ENCODE data around the gene TTC7B.

TTC7B gene

DNA sequence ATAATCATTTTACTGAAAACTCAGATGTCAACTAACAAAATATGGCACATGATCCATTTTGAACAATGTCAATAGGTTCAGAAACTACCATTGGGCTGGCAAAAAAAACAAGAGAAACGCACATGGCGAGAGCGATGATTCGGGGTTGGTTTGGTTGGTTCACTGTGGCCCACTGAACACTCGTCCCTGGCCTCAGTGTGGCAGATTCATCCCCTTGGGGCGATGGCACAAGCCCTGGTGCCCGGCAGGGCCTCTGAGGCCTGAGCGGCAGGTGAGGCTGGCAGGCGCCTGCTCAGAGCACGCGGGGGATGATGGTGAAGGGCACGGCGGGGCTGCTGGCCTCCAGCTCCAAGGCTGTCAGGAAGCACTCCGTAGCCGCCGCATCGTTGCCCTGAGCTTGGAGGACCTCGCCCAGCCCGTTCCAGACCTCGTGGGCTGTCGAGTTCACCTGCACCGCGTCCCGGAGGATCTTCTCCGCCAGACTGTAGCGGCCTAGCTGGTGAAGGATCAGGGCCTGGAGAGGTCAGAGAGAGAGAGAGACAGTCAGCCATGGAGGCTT, 275.1 kb downstream of the TTC7B start:
- H3K79me2 ChIP-seq (ENCODE audit: insufficient read depth, low read length) = no peaks in the 10 kb centered on the region
- H3K9ac ChIP-seq (ENCODE audit: low read depth, low read length) = no peak overlapping the region
- ATAC-seq (ENCODE audit: insufficient read depth, low read depth) (no peak), DNase-seq (no peak)
- no peaks in the 10 kb centered on the region for H3K36me3 ChIP-seq (ENCODE audit: insufficient read depth, low read length)
- H3K9me3 ChIP-seq (ENCODE audit: insufficient read depth, low read length, severe bottlenecking) = no peaks in the 10 kb centered on the region
- no peak overlapping the region for H3K27ac ChIP-seq (ENCODE audit: low read length)
- H3K27me3 ChIP-seq (ENCODE audit: insufficient read depth, low read length, poor library complexity) = peaks cover 2% of the 10 kb centered on the region
- no peak overlapping the region for H3K4me2 ChIP-seq (ENCODE audit: insufficient read depth, low read length)
- H3K4me1 ChIP-seq (ENCODE audit: insufficient read depth, low read length) = no peaks in the 10 kb centered on the region
- H2AFZ ChIP-seq (ENCODE audit: low read depth, low read length) = no peak overlapping the region
- TF ChIP-seq EZH2 (IDR thresholded peaks at IDR 0.05; ENCODE audit: borderline replicate concordance, low read depth, low read length, severe bottlenecking) = no peak
- TF ChIP-seq, protein P1, sequence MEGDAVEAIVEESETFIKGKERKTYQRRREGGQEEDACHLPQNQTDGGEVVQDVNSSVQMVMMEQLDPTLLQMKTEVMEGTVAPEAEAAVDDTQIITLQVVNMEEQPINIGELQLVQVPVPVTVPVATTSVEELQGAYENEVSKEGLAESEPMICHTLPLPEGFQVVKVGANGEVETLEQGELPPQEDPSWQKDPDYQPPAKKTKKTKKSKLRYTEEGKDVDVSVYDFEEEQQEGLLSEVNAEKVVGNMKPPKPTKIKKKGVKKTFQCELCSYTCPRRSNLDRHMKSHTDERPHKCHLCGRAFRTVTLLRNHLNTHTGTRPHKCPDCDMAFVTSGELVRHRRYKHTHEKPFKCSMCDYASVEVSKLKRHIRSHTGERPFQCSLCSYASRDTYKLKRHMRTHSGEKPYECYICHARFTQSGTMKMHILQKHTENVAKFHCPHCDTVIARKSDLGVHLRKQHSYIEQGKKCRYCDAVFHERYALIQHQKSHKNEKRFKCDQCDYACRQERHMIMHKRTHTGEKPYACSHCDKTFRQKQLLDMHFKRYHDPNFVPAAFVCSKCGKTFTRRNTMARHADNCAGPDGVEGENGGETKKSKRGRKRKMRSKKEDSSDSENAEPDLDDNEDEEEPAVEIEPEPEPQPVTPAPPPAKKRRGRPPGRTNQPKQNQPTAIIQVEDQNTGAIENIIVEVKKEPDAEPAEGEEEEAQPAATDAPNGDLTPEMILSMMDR (IDR thresholded peaks at IDR 0.05; ENCODE audit: borderline replicate concordance, extremely low read depth, low read length, poor library complexity, severe bottlenecking) = no peak
- no peak overlapping the region for H3K4me3 ChIP-seq (ENCODE audit: low read depth in 1 of 2, low read length in 2 of 2)
- no peaks in the 10 kb centered on the region; the same call in 1 of the 2 replicates for H4K20me1 ChIP-seq (ENCODE audit: insufficient read depth, low read length)

GRCh38 chr14:90540437-90540836, 275.8 kb downstream of the TTC7B start:
- ATAC-seq (ENCODE audit: insufficient read depth, low read depth) = no peak
- Histone ChIP-seq H4K20me1 (ENCODE audit: insufficient read depth, low read length) (no peaks in the 10 kb centered on the region; the same call in 1 of the 2 replicates), H3K4me3 (ENCODE audit: low read depth in 1 of 2, low read length in 2 of 2) (no peak overlapping the region), H3K27ac (ENCODE audit: low read length) (no peak overlapping the region), H3K36me3 (ENCODE audit: insufficient read depth, low read length) (no peaks in the 10 kb centered on the region), H3K27me3 (ENCODE audit: insufficient read depth, low read length, poor library complexity) (peaks cover 2% of the 10 kb centered on the region), H3K79me2 (ENCODE audit: insufficient read depth, low read length) (no peaks in the 10 kb centered on the region), H2AFZ (ENCODE audit: low read depth, low read length) (no peak overlapping the region), H3K4me1 (ENCODE audit: insufficient read depth, low read length) (no peaks in the 10 kb centered on the region), H3K9me3 (ENCODE audit: insufficient read depth, low read length, severe bottlenecking) (no peaks in the 10 kb centered on the region), H3K4me2 (ENCODE audit: insufficient read depth, low read length) (no peak overlapping the region), H3K9ac (ENCODE audit: low read depth, low read length) (no peak overlapping the region)
- no peak for DNase-seq
- no peak for TF ChIP-seq EZH2 (IDR thresholded peaks at IDR 0.05; ENCODE audit: borderline replicate concordance, low read depth, low read length, severe bottlenecking)
- TF ChIP-seq, protein P1 (IDR thresholded peaks at IDR 0.05; ENCODE audit: borderline replicate concordance, extremely low read depth, low read length, poor library complexity, severe bottlenecking) = no peak

DNA sequence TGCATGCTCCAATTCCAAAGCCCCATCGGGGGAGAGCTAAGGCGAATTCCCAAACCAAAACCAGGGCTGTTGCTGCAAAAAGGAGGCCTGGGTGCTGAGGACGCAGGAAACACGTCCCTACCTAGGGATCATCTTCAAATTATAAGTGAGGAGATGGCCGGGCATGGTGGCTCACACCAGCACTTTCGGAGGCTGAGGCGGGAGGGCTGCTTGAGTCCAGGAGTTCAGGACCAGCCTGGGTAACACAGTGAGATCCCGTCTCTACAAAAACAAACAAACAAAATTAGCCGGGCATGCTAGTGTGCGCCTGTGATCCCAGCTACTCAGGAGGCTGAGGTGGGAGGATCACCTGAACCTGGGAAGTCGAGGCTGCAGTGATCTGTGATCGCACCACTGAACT, 276.2 kb downstream of the TTC7B start:
- TF ChIP-seq, protein P1 (IDR thresholded peaks at IDR 0.05; ENCODE audit: borderline replicate concordance, extremely low read depth, low read length, poor library complexity, severe bottlenecking) = no peak
- no peak for TF ChIP-seq EZH2 (IDR thresholded peaks at IDR 0.05; ENCODE audit: borderline replicate concordance, low read depth, low read length, severe bottlenecking)
- Histone ChIP-seq H3K4me2 (ENCODE audit: insufficient read depth, low read length) (no peak overlapping the region), H3K27me3 (ENCODE audit: insufficient read depth, low read length, poor library complexity) (peaks cover 2% of the 10 kb centered on the region), H3K9ac (ENCODE audit: low read depth, low read length) (no peak overlapping the region), H3K27ac (ENCODE audit: low read length) (no peak overlapping the region), H3K4me1 (ENCODE audit: insufficient read depth, low read length) (no peaks in the 10 kb centered on the region), H3K79me2 (ENCODE audit: insufficient read depth, low read length) (no peaks in the 10 kb centered on the region), H2AFZ (ENCODE audit: low read depth, low read length) (no peak overlapping the region), H4K20me1 (ENCODE audit: insufficient read depth, low read length) (no peaks in the 10 kb centered on the region; the same call in 1 of the 2 replicates), H3K36me3 (ENCODE audit: insufficient read depth, low read length) (no peaks in the 10 kb centered on the region), H3K9me3 (ENCODE audit: insufficient read depth, low read length, severe bottlenecking) (no peaks in the 10 kb centered on the region), H3K4me3 (ENCODE audit: low read depth in 1 of 2, low read length in 2 of 2) (no peak overlapping the region)
- ATAC-seq (ENCODE audit: insufficient read depth, low read depth) = no peak
- DNase-seq = no peak

DNA sequence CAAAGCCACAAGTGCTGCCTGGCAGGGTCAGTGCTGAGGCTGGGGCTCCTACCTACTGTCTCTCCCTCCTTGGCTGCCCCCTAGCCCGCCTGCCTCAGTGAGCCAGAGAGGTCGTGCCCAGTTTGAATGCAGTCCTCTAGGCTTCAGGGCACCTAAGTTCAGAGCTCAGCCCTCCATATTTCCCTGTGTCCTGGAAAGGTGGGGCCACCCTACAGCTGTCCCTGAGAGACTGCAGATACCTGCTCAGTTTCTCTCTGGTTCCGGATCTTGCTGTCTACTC, 276.8 kb downstream of the TTC7B start:
- Histone ChIP-seq H3K79me2 (ENCODE audit: insufficient read depth, low read length) (no peaks in the 10 kb centered on the region), H3K4me2 (ENCODE audit: insufficient read depth, low read length) (no peak overlapping the region), H3K27ac (ENCODE audit: low read length) (no peak overlapping the region), H2AFZ (ENCODE audit: low read depth, low read length) (no peak overlapping the region), H3K9ac (ENCODE audit: low read depth, low read length) (no peak overlapping the region), H3K4me1 (ENCODE audit: insufficient read depth, low read length) (no peaks in the 10 kb centered on the region), H4K20me1 (ENCODE audit: insufficient read depth, low read length) (no peaks in the 10 kb centered on the region; the same call in 1 of the 2 replicates), H3K36me3 (ENCODE audit: insufficient read depth, low read length) (no peaks in the 10 kb centered on the region), H3K4me3 (ENCODE audit: low read depth in 1 of 2, low read length in 2 of 2) (no peak overlapping the region), H3K27me3 (ENCODE audit: insufficient read depth, low read length, poor library complexity) (peaks cover 2% of the 10 kb centered on the region), H3K9me3 (ENCODE audit: insufficient read depth, low read length, severe bottlenecking) (no peaks in the 10 kb centered on the region)
- no peak for DNase-seq
- TF ChIP-seq EZH2 (IDR thresholded peaks at IDR 0.05; ENCODE audit: borderline replicate concordance, low read depth, low read length, severe bottlenecking) = no peak
- TF ChIP-seq, protein P1 (IDR thresholded peaks at IDR 0.05; ENCODE audit: borderline replicate concordance, extremely low read depth, low read length, poor library complexity, severe bottlenecking) = no peak
- ATAC-seq (ENCODE audit: insufficient read depth, low read depth) = no peak
